Left lobe of liver (tissue), 2 donors: ENCODE results near the gene PRKD2. TPM values are rescaled to one million over a fixed set of nuclear protein-coding genes. Genes with fewer than 3 reads are reported as not detected.

Experiments used
- ATAC-seq: fragments of 200-7000 bp; cut with Tn5 transposase; one replicate; pipeline ENCODE4 v1.9.1; 2020; ENCODE audit warnings: mild to moderate bottlenecking, moderate library complexity
- DNase-seq: peaks from one replicate; pipeline ENCODE4 v3.0.0-alpha.2; 2020; ENCODE audit warnings: low spot score
- total RNA-seq: library from RNA; stranded (reverse); gene quantifications from one replicate; pipeline ENCODE4 v1.2.1, GENCODE V29; 2021
- donor health status: DM: no; HTN: no; CAD: no; lungs with moderate emphysema.
- donor health status: DM: no; HTN: yes; CAD: no.

PRKD2 gene
- total RNA-seq, 1 donor from 2014 or later, result 13.7 TPM

DNA sequence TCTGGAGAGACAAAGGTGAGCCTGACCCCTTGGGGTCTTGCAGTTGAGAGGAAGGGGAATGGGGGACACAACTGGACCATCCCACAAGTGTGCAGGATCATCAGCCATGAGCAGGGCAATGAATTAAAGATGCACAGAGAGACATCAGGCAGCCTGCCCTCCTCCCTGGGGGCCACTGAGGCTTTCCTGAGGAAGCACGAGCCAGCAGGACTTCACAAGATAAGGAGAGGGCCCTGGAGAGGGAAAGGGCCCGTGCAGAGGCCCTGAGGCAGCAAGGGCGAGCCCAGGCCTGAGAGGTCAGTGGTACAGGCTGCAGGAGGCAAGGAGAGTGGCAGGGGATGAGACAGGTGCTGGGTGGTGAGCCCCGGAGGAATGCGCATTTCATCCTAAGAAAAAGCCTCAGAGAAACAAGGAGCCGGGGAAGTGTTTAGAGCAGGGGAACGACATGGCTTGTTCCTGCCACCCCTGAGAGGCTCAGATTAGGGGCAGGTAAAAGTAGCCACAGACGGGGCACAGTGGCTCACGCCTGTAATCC, 9.0 kb upstream of the PRKD2 start:
- no peak for ATAC-seq

DNA sequence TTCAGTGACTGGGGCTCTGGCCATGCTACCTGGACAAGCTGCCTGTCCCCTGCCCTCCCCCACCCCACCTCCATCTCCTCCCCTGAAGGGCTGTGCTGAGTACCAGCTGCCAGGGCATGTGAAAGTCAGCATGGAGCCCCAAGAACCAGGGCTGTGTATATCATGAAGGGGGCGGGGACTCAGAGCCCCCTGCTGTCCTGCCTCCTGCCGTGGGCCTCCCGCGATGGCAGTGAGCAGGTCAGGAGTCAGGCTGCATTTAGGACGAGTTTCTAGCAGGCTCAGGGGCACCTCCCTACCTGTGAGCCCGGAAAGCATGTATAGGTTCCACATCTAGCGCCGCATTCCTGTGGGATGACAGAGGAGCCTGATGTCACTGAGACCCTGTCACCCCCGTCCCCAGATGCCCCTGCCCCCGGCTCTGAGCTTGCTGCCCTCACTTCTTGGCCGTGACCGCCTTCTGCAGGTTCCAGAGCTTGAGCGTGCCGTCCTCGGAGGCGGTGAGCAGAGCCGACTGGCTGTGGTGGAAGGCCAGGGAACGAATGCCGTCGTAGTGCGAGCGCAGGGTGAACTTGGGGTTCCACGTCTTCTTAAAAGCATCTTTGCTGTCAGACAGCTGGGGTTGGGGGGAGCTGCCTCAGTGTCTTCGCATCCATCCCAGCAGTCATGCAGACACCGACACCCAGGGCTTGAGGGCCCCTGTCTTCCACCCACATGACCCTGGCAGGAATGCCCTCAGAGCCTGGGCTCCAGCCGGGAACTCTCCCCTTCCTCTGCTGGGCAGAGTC, 8.3 kb upstream of the PRKD2 start:
- ATAC-seq (no peak), DNase-seq (no peak)

More for the DNA sequence above, 9.0 kb upstream of the PRKD2 start:
- DNase-seq, result no peak

DNA sequence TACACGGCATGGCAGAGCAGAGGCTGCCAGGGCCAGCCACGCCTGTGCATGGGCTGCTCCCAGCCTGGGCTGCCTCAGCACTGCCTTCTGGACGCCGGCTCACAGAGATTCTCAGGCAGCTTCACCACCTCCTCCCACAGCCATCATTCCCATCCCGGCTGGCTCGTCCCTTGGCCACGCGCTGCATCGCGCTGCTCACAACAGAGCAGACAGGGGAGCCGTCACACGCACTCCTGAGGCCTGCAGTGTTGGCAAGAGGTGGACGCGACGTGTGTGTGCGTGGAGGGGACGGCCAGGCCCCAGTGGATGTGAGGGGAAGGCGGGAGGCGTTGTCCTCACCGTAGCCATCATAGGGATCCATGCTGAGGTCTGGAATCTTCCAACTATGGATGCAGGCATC, 7.6 kb upstream of the PRKD2 start:
- DNase-seq (no peak), ATAC-seq (no peak)

DNA sequence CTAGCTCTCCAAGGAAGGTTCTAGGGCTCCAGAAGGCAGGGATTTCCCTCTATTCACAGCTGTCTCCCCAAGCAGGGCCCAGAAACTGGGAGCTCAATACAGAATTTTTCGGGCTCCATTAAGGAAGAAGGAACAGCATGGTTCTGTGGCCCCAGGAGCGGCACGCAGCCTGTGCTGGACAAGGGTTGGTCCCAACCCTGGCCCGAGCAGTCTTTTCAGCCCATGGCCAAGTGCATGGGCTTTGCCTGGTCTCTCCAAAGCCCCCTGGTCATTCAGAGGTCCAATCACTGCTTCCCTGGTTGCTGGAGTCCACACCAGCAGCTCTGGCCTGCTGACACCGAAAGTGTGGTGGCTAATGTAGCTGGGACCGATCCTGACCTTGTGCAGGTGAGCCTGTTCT, 6.6 kb upstream of the PRKD2 start:
- ATAC-seq (no peak), DNase-seq (no peak)

DNA sequence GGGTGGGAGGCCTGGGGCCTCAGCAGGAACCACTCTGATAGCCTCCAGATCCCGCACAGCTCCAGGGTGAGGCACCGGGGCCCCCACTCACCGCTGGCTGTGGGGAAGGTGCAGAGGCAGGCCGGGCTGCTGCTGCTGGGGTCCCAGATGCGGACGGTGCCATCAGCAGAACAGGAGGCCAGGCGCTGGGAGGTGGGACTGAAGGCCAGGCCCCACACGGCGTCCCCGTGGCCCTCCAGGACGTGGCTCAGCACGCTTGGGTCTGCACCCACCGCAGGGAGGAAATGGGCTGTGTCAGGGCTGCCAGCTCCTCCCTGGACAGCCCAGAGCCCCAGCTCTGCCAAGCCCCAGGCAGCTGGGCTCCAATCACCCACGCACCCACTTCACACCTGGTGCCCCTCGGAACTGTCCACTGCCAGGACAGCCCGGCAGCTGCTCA, 6.1 kb upstream of the PRKD2 start:
- DNase-seq, result no peak
- no peak for ATAC-seq

DNA sequence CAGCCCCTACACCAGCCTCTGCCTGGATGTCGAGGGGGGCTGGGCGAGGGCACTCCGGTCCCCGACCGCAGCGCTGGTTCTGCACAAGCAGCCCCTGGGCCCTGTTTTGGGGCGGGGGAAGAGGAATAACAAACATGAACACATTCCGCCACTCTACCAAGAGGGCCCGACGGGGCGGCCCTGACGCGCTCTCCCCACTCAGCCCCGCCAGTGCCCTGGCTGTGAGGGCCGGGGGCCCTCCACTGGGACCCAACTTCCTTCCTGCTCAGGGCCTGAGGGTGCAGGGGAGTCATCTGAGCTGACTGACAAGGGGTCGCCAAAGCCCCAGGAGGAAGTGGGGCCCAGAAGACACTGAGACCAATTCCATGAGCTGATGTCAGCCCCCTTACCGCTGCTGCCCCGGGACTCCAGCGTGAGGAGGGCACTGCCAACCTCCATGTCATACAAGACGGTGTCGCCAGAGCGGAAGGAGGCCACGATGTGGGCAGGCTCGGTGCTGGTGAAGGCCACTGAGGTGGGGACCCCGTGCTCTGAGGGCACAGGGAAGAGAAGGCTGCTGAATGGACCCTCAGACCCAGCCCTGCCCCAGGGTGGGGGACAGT, 5.6 kb upstream of the PRKD2 start:
- DNase-seq, result no peak
- no peak for ATAC-seq

DNA sequence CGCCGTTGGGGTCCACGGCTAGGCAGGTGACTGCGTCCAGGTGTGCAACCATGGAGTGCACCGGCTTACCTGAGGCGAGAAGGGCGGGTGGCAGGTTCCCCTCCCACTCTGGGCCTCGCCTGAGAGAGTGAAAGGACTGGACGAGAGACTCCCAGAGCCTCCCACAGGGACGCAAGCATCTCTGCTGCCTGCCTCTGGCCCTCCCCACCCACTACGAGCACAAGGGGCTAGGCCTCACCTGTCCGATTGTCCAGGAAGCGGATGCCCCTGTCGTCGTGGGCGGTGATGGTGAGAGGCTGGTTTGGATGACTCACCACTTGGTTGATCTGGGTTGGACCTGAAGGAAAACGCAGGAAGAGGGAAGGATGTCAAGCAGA, 5.1 kb upstream of the PRKD2 start:
- ATAC-seq (no peak), DNase-seq (no peak)

DNA sequence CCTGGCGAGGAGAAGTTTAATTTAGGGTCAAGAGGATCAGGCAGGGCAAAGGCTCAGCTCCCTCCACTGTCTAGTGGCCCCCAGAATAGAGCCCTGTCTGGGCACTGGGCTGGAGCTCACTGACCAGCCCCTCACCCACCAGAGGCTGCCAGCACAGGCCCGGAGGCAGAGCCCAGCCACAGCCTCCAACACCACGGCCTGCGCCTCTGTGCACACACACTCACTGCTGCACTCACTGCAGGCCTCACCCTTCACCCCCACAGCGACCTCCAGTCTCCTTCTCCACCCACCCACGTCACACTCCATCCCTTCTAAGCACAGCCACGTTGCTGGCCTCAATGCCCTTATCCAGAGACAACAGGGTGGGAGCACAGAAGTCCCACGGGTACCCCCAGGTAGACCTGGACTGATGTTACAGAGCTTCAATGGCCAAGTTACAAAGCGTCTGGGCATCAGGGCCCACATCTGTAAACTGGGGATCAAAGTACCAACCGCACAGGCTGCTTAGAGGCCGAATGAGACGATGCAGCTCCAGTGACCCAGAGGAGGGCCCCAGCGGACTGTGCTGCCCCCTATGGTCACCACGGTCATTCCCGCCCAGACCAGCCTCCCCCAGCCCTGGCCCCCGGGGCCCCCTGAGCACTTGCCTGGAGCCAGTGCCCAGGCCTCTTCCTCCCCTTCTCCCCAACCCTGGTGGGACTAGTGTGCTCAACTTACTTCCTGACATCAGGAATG, 4.5 kb upstream of the PRKD2 start:
- DNase-seq (no peak), ATAC-seq (no peak)

DNA sequence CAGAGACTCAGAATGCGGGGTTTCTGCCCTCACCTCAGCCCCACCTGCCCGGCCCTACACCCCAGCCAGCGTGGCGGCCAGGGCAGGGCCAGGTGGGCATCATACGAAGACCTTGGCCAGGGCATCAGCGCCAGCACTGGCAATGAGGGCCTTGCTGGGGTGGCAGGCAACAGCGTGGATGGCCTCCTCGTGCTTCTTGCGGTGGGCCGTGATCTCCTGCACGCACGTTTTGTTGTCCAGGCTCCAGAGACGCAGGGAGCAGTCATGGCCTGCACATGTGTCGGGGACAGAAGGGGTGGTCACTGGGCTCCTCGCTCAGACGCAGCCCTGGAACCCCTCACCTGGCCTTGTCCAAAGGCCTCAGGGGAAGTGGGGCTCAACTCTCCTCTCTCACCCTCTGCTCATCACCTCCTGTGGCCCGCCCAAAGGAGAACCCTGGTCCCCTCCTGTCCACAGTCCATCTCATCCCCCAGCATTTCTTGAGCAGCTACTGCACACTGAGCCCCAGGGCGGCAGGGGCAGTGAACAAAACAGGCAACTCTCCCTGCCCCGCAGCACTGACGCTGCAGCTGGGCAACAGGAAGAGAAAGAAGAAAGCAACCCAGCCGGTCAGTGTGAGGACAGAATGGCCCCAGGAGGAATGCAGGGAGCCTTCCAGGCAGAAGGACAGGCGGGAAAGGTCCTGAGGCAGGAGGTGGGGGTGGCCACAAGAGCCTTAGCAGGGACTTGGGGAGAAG, 3.8 kb upstream of the PRKD2 start:
- ATAC-seq, result no peak
- no peak for DNase-seq

DNA sequence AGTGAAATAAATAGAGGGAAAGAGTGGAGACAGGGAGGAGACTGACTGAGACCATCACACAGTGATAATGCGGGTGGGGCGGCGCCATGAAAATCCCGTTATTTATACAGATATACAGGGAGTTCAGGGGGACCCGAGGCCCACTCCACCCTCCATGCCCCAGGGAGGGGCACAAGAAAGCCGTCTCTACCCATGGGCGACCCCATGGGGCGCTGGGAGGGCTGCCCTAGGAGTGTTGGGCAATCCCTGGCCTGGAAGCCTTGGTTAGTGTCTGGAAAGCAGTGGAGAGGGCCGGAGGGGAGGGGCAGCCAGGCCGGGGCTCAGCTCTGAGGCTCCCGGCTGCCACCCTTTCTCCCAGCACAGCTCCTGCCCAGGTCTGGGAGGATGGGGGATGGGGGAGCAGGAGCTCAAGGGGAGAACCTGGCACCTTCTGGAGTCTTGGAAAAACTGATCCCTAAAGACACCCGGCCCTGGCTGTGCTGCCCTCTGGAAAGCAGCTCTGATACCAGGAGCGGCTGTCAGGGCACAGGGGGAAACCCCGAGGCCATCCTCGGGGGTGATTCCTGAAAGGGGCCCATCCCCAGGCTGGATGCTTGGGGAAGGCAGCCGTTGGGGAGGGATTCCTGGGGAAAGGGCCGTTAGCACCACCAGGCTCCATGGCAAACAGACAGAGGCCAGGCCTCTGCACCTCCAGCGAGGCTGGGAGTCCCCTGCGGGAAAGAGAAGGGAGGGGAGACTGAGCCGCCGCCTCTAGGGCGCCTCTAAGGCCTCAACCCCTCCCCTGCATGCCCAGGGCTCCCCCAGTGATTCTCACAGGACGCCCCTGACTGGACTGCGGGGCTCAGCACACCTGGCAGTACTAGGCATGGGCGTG, 3.0 kb upstream of the PRKD2 start:
- no peak for ATAC-seq
- no peak for DNase-seq

DNA sequence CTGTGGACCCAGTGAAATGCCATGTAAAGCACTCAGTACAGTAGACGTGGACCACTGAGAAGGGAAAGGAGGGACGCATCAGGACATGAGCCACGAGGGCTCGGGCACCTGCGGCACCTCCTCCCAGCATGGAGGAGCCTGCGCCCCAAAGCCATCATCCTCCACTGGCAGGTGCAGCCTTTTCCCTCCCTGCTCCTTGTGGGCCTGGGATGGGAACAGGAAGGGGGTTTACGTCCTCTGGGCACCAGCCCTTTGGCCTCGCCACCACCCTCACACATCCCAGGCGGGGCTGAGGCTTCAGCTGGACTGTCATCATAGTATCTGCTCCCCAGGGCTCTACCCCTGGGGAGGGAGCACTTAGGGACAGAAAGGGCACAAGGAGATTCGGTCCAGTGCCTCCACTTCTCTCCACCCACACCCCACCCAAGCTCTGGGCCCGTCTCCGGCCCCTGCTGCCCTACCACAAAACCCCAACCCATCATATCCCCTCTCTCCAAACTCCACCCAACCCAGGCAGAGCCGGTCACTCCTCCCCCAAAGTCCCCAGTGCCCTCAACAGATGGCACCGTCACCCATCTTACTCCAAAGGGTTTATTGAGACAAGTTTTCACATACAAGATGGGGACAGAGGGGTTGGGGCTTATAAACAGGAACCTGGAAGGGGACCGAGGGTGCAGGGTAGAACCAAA, 2.2 kb upstream of the PRKD2 start:
- DNase-seq (no peak), ATAC-seq (no peak)

DNA sequence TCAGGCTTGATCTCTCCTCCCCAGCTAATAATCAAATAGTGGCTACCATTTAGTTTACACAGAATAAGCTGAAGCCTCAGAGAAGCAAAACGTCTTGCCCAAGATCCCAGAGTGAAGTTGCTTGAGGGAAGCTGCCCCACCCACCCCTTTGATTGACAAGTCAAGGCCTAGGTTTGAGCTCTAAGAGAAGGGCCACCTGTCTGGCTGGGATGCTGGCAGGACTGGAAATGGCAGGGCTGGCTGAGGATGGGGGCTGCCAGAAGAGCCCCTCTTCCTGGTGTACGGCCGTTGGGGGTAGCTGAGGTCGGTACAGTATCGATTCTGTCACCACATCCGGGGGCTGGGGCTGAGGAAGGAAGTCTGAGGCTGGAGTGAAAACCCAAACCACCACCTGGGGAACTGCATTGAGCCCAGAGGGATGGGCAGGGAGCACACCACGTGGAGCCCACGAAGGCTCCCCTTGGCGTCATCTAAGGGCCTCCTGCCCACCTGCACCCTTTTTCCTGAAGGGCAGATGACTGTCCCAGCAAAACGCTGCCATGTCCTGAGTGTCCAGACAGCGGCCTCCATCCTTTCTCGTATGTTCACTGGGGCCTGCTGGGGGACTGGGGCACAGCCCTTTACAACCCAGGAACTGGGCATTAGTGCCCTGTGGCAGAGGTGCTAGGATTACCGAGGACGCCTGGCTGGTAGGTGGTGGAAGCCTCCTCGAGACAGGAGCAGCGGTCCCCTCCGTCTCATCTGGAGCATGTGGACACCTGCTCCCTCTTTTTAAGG, 1.4 kb upstream of the PRKD2 start:
- ATAC-seq (no peak), DNase-seq (peak; percentile 46)

DNA sequence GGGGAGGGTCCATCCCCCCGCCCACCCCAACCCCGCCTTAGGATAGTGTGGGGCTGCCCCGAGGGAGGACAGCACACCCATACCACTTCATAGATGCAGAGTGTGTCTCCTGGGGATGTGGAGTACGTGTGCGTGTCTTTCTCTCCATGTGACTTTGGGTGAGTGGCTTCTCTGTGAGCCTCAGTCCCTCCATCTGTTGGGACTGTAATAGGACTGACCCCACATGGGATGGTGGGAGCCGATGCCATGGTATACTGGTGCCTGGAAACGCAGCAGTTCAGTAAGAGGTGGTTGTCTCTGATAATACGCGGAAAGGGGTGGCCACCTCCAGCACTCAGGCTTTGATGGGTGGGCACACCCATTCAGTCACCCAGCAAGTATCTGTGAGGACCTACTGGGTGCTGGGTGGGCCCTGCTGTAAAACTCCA, 816 bp upstream of the PRKD2 start:
- ATAC-seq, result no peak
- DNase-seq, result no peak

DNA sequence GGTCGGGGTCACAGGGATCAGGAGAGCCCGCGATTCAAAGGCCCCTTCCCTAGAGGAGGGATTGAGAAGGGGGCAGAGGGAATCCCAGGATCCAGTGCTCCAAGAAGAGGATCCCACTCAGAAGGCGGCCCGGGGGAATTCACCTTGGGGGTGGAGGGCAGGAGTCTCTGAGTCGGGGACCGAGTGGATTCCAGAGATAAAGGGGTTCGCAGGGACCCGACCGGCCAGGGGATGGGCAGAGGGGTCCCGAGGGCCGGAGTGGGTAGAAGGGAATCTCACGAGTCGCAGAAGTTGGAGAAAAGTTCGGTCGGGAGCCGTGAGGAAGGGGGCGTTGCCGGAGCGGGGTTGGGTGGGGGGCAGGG, 261 bp downstream of the PRKD2 start:
- DNase-seq, result no peak
- ATAC-seq, result no peak

DNA sequence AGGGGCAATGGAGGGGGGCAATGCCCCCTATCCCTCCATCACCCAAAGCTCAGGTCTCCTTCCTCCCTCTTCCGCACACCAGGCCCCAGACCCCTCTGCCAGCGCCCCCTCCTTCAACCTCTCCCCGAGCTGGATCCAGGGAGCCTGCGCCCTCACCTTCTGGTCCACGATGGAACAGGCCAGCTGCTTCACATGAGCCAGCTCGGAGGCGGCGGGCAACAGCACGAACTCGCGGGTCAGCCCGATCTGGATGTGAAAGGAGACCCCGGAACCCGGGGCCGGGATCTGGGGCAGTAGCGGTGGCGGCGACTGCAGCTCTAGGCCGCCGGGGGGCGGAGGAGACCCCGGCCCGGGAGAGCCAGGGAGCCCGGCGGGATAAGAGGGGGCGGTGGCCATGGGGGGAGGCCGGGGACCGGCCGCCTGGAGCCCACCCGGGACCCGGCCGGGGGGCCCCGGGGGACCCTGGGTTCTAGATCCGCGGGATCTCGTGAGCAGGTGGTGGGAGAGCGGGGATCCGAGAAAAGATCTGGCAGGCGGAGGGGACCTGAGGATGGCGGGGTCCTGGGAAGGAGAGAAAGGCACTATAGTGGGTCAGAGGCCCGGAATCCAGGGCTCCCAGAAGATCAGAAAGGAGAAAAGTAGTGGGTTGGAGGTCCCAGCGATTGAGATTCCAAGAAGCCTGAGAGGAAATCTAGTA, 791 bp downstream of the PRKD2 start:
- DNase-seq (peak; percentile 53), ATAC-seq (no peak)

DNA sequence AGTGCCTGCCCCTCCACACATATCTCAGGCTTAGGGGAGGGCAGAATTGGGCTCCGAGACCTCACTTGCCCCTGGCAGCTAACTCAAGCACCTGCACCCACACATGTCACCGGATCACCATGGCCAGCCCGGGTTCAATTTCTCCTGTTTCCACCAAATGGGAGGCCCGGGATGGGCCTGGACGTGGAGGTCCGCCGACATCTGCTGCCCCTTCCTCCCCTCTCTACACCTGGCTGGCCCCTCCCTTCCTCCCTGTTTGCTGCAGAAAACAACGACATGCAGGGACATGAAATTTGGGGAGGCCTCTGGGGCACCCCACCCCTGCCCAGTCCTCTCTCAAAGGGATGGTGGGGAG, 1.3 kb downstream of the PRKD2 start:
- peak; percentile 51 for DNase-seq
- no peak for ATAC-seq

DNA sequence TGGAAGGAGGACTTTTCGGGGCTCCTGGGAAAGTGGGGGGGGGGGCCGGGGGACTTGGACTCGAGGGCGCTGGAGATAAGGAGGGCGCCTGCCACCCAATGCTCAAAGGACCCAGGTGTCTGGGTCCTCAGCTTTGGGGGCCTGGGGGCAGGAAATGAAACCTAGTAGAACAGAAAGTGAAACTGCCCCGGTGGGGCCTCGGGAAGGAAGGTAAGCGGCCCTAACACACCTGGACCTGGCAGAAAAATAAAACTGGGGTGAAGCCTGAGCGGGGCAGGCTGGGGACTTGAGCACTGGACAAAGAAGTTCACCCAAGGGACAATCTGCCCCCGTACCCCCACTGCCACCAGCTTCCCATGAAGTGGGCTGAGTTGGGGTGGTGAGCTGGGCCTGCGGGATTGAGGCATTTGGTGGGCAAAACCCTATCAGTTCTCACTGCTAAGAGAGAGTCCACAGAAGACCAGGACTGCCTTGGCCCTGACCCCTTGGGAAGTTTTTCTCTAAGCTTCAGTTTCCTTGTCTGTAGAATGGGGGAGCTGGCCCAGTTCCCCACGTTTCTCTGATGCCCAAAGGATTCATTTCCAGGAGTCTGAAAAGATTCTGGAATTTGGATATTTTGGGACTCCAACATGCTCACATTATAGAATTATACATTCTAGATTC, 2.3 kb downstream of the PRKD2 start:
- ATAC-seq (peak; percentile 55), DNase-seq (peak; percentile 51)
